ENCODE measurements around the gene LRRC27.
A peak's percentile ranks its signal among the peaks of the same experiment; 100 is the strongest.

LRRC27 gene

GRCh38 chr10:132392811-132393694 is 61.1 kb downstream of the LRRC27 start:
- peak; percentile 17 for DNase-seq

GRCh38 chr10:132393695-132394181 is 61.7 kb downstream of the LRRC27 start:
- no peak for DNase-seq

GRCh38 chr10:132394201-132394811 is 62.3 kb downstream of the LRRC27 start:
- DNase-seq: no peak

- no peak for DNase-seq
These were observed 63.1 kb downstream of the LRRC27 start for GRCh38 chr10:132394936-132395703.

- DNase-seq: no peak
These were observed 63.9 kb downstream of the LRRC27 start for GRCh38 chr10:132395704-132396493.

GRCh38 chr10:132396494-132397035 is 64.6 kb downstream of the LRRC27 start:
- DNase-seq: no peak

- DNase-seq: no peak
These were observed 65.1 kb downstream of the LRRC27 start, which contains the start of gene PWWP2B for GRCh38 chr10:132397036-132397541. TSS of gene PWWP2B (plus strand) at chr10:132397200. CDS start at chr10:132397227, 27 bp downstream.

- no peak for DNase-seq
These were observed 65.9 kb downstream of the LRRC27 start for GRCh38 chr10:132397671-132398565.

- no peak for DNase-seq
These were observed 66.6 kb downstream of the LRRC27 start for GRCh38 chr10:132398566-132398991.

GRCh38 chr10:132399117-132400035 is 67.4 kb downstream of the LRRC27 start:
- DNase-seq: no peak

GRCh38 chr10:132400041-132400546 is 68.1 kb downstream of the LRRC27 start:
- DNase-seq: no peak

GRCh38 chr10:132400547-132401151 is 68.7 kb downstream of the LRRC27 start:
- no peak for DNase-seq

GRCh38 chr10:132401401-132402118 is 69.6 kb downstream of the LRRC27 start:
- no peak for DNase-seq

GRCh38 chr10:132402781-132403241 is 70.8 kb downstream of the LRRC27 start:
- DNase-seq: no peak

GRCh38 chr10:132403511-132404168 is 71.6 kb downstream of the LRRC27 start:
- no peak for DNase-seq

- no peak for DNase-seq
These were observed 72.3 kb downstream of the LRRC27 start for GRCh38 chr10:132404169-132404880.

Data from NCI-H226 (cell line).